ENCODE measurements around the gene MORN5. TPM values are rescaled to one million over a fixed set of nuclear protein-coding genes. Genes with fewer than 3 reads are reported as not detected.

Gene MORN5
- total RNA-seq, 1 donor from 2014 or later = not detected

GRCh38 chr9:122190597-122191381, 31.1 kb downstream of the MORN5 start:
- no peak for DNase-seq (ENCODE audit: low spot score)

- DNase-seq (ENCODE audit: low spot score) = no peak
Observed at GRCh38 chr9:122191584-122191983, 31.9 kb downstream of the MORN5 start.

- no peak for DNase-seq (ENCODE audit: low spot score)
Observed at GRCh38 chr9:122192261-122192875, 32.7 kb downstream of the MORN5 start.

- no peak for DNase-seq (ENCODE audit: low spot score)
Observed at GRCh38 chr9:122192914-122193525, 33.3 kb downstream of the MORN5 start.

- DNase-seq (ENCODE audit: low spot score) = no peak
Observed at GRCh38 chr9:122193651-122194050, 33.9 kb downstream of the MORN5 start.

- no peak for DNase-seq (ENCODE audit: low spot score)
Observed at GRCh38 chr9:122195875-122196274, 36.2 kb downstream of the MORN5 start.

- DNase-seq (ENCODE audit: low spot score) = no peak
Observed at GRCh38 chr9:122197426-122197825, 37.7 kb downstream of the MORN5 start.

GRCh38 chr9:122197882-122198281, 38.2 kb downstream of the MORN5 start:
- no peak for DNase-seq (ENCODE audit: low spot score)

GRCh38 chr9:122200960-122201595, 41.4 kb downstream of the MORN5 start:
- DNase-seq (ENCODE audit: low spot score) = no peak

- no peak for DNase-seq (ENCODE audit: low spot score)
Observed at GRCh38 chr9:122201641-122202040, 41.9 kb downstream of the MORN5 start.

- DNase-seq (ENCODE audit: low spot score) = no peak
Observed at GRCh38 chr9:122202111-122202510, 42.4 kb downstream of the MORN5 start.

- no peak for DNase-seq (ENCODE audit: low spot score)
Observed at GRCh38 chr9:122204055-122204454, 44.3 kb downstream of the MORN5 start.

GRCh38 chr9:122204491-122204890, 44.8 kb downstream of the MORN5 start:
- DNase-seq (ENCODE audit: low spot score) = no peak

- no peak for DNase-seq (ENCODE audit: low spot score)
Observed at GRCh38 chr9:122205176-122205575, 45.5 kb downstream of the MORN5 start.

GRCh38 chr9:122206118-122207046, 46.7 kb downstream of the MORN5 start:
- DNase-seq (ENCODE audit: low spot score) = no peak

GRCh38 chr9:122207096-122207495, 47.4 kb downstream of the MORN5 start:
- DNase-seq (ENCODE audit: low spot score) = no peak

- DNase-seq (ENCODE audit: low spot score) = no peak
Observed at GRCh38 chr9:122209451-122209850, 49.7 kb downstream of the MORN5 start.

GRCh38 chr9:122212473-122213004, 52.8 kb downstream of the MORN5 start:
- DNase-seq (ENCODE audit: low spot score) = no peak

- DNase-seq (ENCODE audit: low spot score) = peak; percentile 20
Observed at GRCh38 chr9:122213102-122213588, 53.4 kb downstream of the MORN5 start.
